GM18511 (cell line): ENCODE data around the gene USP35.
"Not testable (repeated sequence)": the region's sequence is repeated elsewhere in the genome, so short reads cannot be mapped to it uniquely, and the experiment has no call there.

ENCODE experiments used
- ATAC-seq: cut with Tn5 transposase; IDR thresholded peaks from one replicate; pipeline ENCODE4 v1.9.1; 2021; ENCODE audit warnings: mild to moderate bottlenecking, moderate library complexity; ENCODE audit not compliant: unreplicated experiment

USP35 gene

GRCh38 chr11:78168539-78169477, 19.9 kb upstream of the USP35 start:
- no peak for ATAC-seq

GRCh38 chr11:78170413-78170812, 18.3 kb upstream of the USP35 start:
- ATAC-seq = no peak

- no peak for ATAC-seq
Observed at GRCh38 chr11:78170874-78171549, 17.7 kb upstream of the USP35 start.

GRCh38 chr11:78171951-78172350, 16.8 kb upstream of the USP35 start:
- ATAC-seq = no peak

- ATAC-seq = not testable (repeated sequence)
Observed at GRCh38 chr11:78175862-78176261, 12.9 kb upstream of the USP35 start.

GRCh38 chr11:78176605-78177141, 12.0 kb upstream of the USP35 start:
- ATAC-seq = no peak

- ATAC-seq = no peak
Observed at GRCh38 chr11:78177216-78177615, 11.5 kb upstream of the USP35 start.

- no peak for ATAC-seq
Observed at GRCh38 chr11:78179459-78180071, 9.2 kb upstream of the USP35 start.

GRCh38 chr11:78180751-78181150, 8.0 kb upstream of the USP35 start:
- ATAC-seq = no peak

GRCh38 chr11:78181185-78181584, 7.5 kb upstream of the USP35 start:
- no peak for ATAC-seq

- peak; percentile 29 for ATAC-seq
Observed at GRCh38 chr11:78187366-78188285, 1.1 kb upstream of the USP35 start.

- ATAC-seq = no peak
Observed at GRCh38 chr11:78189174-78189724, 530 bp downstream of the USP35 start.

- ATAC-seq = no peak
Observed at GRCh38 chr11:78189851-78190250, 1.1 kb downstream of the USP35 start.

GRCh38 chr11:78190374-78190773, 1.7 kb downstream of the USP35 start:
- ATAC-seq = no peak

- ATAC-seq = no peak
Observed at GRCh38 chr11:78190871-78191538, 2.3 kb downstream of the USP35 start.

- no peak for ATAC-seq
Observed at GRCh38 chr11:78192223-78192719, 3.6 kb downstream of the USP35 start.

- no peak for ATAC-seq
Observed at GRCh38 chr11:78192911-78193351, 4.2 kb downstream of the USP35 start.

- ATAC-seq = no peak
Observed at GRCh38 chr11:78193806-78194205, 5.1 kb downstream of the USP35 start.

- no peak for ATAC-seq
Observed at GRCh38 chr11:78194490-78194889, 5.8 kb downstream of the USP35 start.
